H9 (cell line): ENCODE data around the gene EVX2. TPM values are rescaled to one million over a fixed set of nuclear protein-coding genes. Genes with fewer than 3 reads are reported as not detected.

Source experiments
- DNase-seq: peaks from one replicate; pipeline ENCODE4 v3.0.0-alpha.2; 2017
- H2AFZ ChIP-seq: one replicate; pipeline ENCODE4 v1.6.1; 2013; ENCODE audit warnings: mild to moderate bottlenecking, low read length, control low read depth, moderate library complexity
- H2AK5ac ChIP-seq: 2 replicates; pipeline ENCODE4 v1.6.1; 2013; ENCODE audit warnings: low read length, control low read depth, mixed read lengths; ENCODE audit not compliant: insufficient read length
- H2BK120ac ChIP-seq: one replicate; pipeline ENCODE4 v1.6.1; 2013; ENCODE audit warnings: low read depth, mild to moderate bottlenecking, low read length, control low read depth, inconsistent platforms; ENCODE audit not compliant: poor library complexity, severe bottlenecking
- H2BK12ac ChIP-seq: 2 replicates; pipeline ENCODE4 v1.6.1; 2013; ENCODE audit warnings: low read length, control low read depth, mixed read lengths, low read depth; ENCODE audit not compliant: insufficient read length
- H2BK15ac ChIP-seq: 2 replicates; pipeline ENCODE4 v1.6.1; 2013; ENCODE audit warnings: low read depth, low read length, control low read depth
- H2BK20ac ChIP-seq: one replicate; pipeline ENCODE4 v1.6.1; 2013; ENCODE audit warnings: low read depth, mild to moderate bottlenecking, low read length, control low read depth, inconsistent platforms; ENCODE audit not compliant: poor library complexity, severe bottlenecking
- H2BK5ac ChIP-seq: 2 replicates; pipeline ENCODE4 v1.6.1; 2013; ENCODE audit warnings: low read length, control low read depth, mixed read lengths; ENCODE audit not compliant: insufficient read length
- H3K14ac ChIP-seq: 2 replicates; pipeline ENCODE4 v1.6.1; 2013; ENCODE audit warnings: low read length, control low read depth; ENCODE audit not compliant: insufficient read depth
- H3K18ac ChIP-seq: 2 replicates; pipeline ENCODE4 v1.6.1; 2013; ENCODE audit warnings: low read depth, mild to moderate bottlenecking, mixed read lengths, low read length, control low read depth; ENCODE audit not compliant: insufficient read length
- H3K23ac ChIP-seq: 2 replicates; pipeline ENCODE4 v1.6.1; 2013; ENCODE audit warnings: low read length, control low read depth, mixed read lengths, low read depth; ENCODE audit not compliant: insufficient read length
- H3K23me2 ChIP-seq: 2 replicates; pipeline ENCODE4 v1.6.1; 2013; ENCODE audit warnings: low read depth, mild to moderate bottlenecking, mixed read lengths, low read length, control low read depth; ENCODE audit not compliant: insufficient read length, poor library complexity, severe bottlenecking
- H3K27ac ChIP-seq: 2 replicates; pipeline ENCODE4 v1.5.1; 2013; ENCODE audit warnings: low read length, control low read depth, mixed read lengths, low read depth; ENCODE audit not compliant: insufficient read length
- H3K27me3 ChIP-seq: 2 replicates; pipeline ENCODE4 v1.6.1; 2013; ENCODE audit warnings: low read length, control low read depth, inconsistent platforms; ENCODE audit not compliant: insufficient read depth
- H3K4ac ChIP-seq: 2 replicates; pipeline ENCODE4 v1.6.1; 2013; ENCODE audit warnings: low read depth, mild to moderate bottlenecking, control low read depth, inconsistent platforms, low read length, moderate library complexity
- H3K4me1 ChIP-seq: 2 replicates; pipeline ENCODE4 v1.6.1; 2013; ENCODE audit warnings: low read length, control low read depth, inconsistent platforms; ENCODE audit not compliant: insufficient read depth
- H3K4me2 ChIP-seq: 2 replicates; pipeline ENCODE4 v1.6.1; 2013; ENCODE audit warnings: low read length, control low read depth, mixed read lengths; ENCODE audit not compliant: insufficient read length, insufficient read depth
- H3K56ac ChIP-seq: 2 replicates; pipeline ENCODE4 v1.6.1; 2013; ENCODE audit warnings: low read depth, mild to moderate bottlenecking, mixed read lengths, low read length, control low read depth; ENCODE audit not compliant: insufficient read length
- H3K79me1 ChIP-seq: 2 replicates; pipeline ENCODE4 v1.6.1; 2013; ENCODE audit warnings: low read depth, mild to moderate bottlenecking, moderate library complexity, low read length, control low read depth, inconsistent platforms; ENCODE audit not compliant: insufficient read depth, poor library complexity, severe bottlenecking
- H3K79me2 ChIP-seq: 2 replicates; pipeline ENCODE4 v1.6.1; 2013; ENCODE audit warnings: low read length, control low read depth, inconsistent platforms; ENCODE audit not compliant: insufficient read depth
- H3K9ac ChIP-seq: 2 replicates; pipeline ENCODE4 v1.6.1; 2013; ENCODE audit warnings: low read length, control low read depth, mixed read lengths; ENCODE audit not compliant: insufficient read length; ENCODE audit errors: extremely low read depth
- H3K9me3 ChIP-seq: one replicate; pipeline ENCODE4 v1.6.1; 2013; ENCODE audit warnings: low read depth, low read length, inconsistent platforms; ENCODE audit not compliant: control insufficient read depth
- H3T11ph ChIP-seq: one replicate; pipeline ENCODE4 v1.6.1; 2013; ENCODE audit warnings: mild to moderate bottlenecking, low read length, control low read depth, inconsistent platforms
- H4K20me1 ChIP-seq: one replicate; pipeline ENCODE4 v1.6.1; 2013; ENCODE audit not compliant: control insufficient read depth, insufficient read length, insufficient read depth
- H4K5ac ChIP-seq: 2 replicates; pipeline ENCODE4 v1.6.1; 2013; ENCODE audit warnings: low read depth, mild to moderate bottlenecking, mixed read lengths, low read length, control low read depth; ENCODE audit not compliant: insufficient read length
- H4K8ac ChIP-seq: replicated peaks from 2 replicates; pipeline ENCODE4 v1.6.1; 2013; ENCODE audit warnings: low read length, control low read depth, mixed read lengths, low read depth; ENCODE audit not compliant: insufficient read length
- H4K91ac ChIP-seq: 2 replicates; pipeline ENCODE4 v1.6.1; 2013; ENCODE audit warnings: low read depth, mild to moderate bottlenecking, moderate library complexity, mixed read lengths, low read length, control low read depth; ENCODE audit not compliant: insufficient read length
- H3K27ac Mint-ChIP-seq, 3 experiments: 2 replicates in 2 of 3; 3 replicates in 1 of 3; pipeline ENCODE4 v1.8.0; 2020 to 2021; ENCODE audit warnings: mixed read lengths in 3 of 3, mild to moderate bottlenecking in 1 of 3, moderate library complexity in 1 of 3
- H3K27me3 Mint-ChIP-seq: 2 replicates; pipeline ENCODE4 v1.8.0; 2021; ENCODE audit warnings: low read depth, mild to moderate bottlenecking, moderate library complexity, mixed read lengths
- H3K36me3 Mint-ChIP-seq, 3 experiments: 2 replicates in 2 of 3; 3 replicates in 1 of 3; pipeline ENCODE4 v1.8.0; 2020 to 2021; ENCODE audit warnings: low read depth in 3 of 3, mixed read lengths in 3 of 3; ENCODE audit not compliant: insufficient read depth in 1 of 3
- H3K4me1 Mint-ChIP-seq, 2 experiments: 2 replicates each; pipeline ENCODE4 v1.8.0; 2020; ENCODE audit warnings: mixed read lengths in 2 of 2
- H3K4me3 Mint-ChIP-seq, 2 experiments: 2 replicates in 1 of 2; 3 replicates in 1 of 2; pipeline ENCODE4 v1.8.0; 2020 to 2021; ENCODE audit warnings: mild to moderate bottlenecking in 2 of 2, mixed read lengths in 2 of 2, moderate library complexity in 1 of 2
- H3K9me3 Mint-ChIP-seq, 2 experiments: 2 replicates in 1 of 2; 3 replicates in 1 of 2; pipeline ENCODE4 v1.8.0; 2020; ENCODE audit warnings: mild to moderate bottlenecking in 2 of 2, mixed read lengths in 2 of 2, moderate library complexity in 1 of 2
- WGBS: extraction: QIAGEN DNeasy Blood & Tissue Kit; methylation state at CpG from one replicate; pipeline ENCODE4 v1.1.7; 2013; ENCODE audit warnings: missing lambda C conversion rate, low lambda C conversion rate, mixed read lengths; ENCODE audit not compliant: insufficient read length; ENCODE audit errors: extremely low coverage; 5-methylcytosine and 5-hydroxymethylcytosine counted together
- total RNA-seq: library from RNA; stranded (reverse); gene quantifications from 2 replicates; pipeline ENCODE4 v1.2.1, GENCODE V29; 2021
- TF ChIP-seq, protein P1 (sequence below): fragments of 200-600 bp; sonication (generic); conservative IDR thresholded peaks from 3 replicates; pipeline ENCODE4 v1.8.0; 2021; ENCODE audit warnings: antibody characterized with exemption, mild to moderate bottlenecking

The EVX2 gene
- total RNA-seq, 1 experiment from 2014 or later = not detected

DNA sequence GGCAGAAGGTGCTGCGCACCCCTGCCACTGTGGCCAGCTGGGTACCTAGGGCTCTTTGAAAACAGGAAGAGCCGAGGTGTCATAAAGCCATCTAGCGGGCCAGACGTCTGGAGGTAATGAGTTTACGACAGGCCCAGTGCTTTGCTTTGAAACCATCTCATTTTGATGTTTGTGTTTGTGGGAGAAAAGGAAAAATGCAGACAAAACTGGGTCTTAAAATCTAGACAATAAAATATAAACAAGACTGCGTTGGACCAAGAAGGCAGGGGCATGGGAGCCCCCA lies 42.0 kb upstream of the EVX2 start:
- DNase-seq = peak; percentile 30
- Histone ChIP-seq H3K4me2 (no peak overlapping the region), H3K18ac (no peak overlapping the region), H3K4me1 (no peaks in the 10 kb centered on the region), H3K23ac (no peak overlapping the region), H4K8ac (no peak overlapping the region), H3K9ac (no peak overlapping the region), H2AFZ (no peak overlapping the region), H3K79me2 (no peaks in the 10 kb centered on the region), H3K79me1 (no peaks in the 10 kb centered on the region), H3K27ac (no peak overlapping the region), H3K14ac (no peak overlapping the region), H4K91ac (no peak overlapping the region), H2BK120ac (no peak overlapping the region), H2BK12ac (no peak overlapping the region), H2BK15ac (no peak overlapping the region), H3K56ac (no peak overlapping the region), H3K4ac (no peak overlapping the region), H3K23me2 (no peaks in the 10 kb centered on the region), H3K27me3 (peaks cover 91% of the 10 kb centered on the region), H4K20me1 (no peaks in the 10 kb centered on the region), H2BK5ac (no peak overlapping the region), H2AK5ac (no peak overlapping the region), H2BK20ac (no peak overlapping the region), H3T11ph (no peak overlapping the region), H4K5ac (no peak overlapping the region), H3K9me3 (no peaks in the 10 kb centered on the region)
- H3K4me3 Mint-ChIP-seq = no peak overlapping the region
- no CpG with 5 or more reads among the region's 6 CpGs for WGBS
- no peak overlapping the region for H3K27ac Mint-ChIP-seq
- peaks cover 0 to 13% of the 10 kb centered on the region in 2 experiments; a peak in 4 of 5 replicates for H3K9me3 Mint-ChIP-seq
- peaks cover 12 to 22% of the 10 kb centered on the region in 2 experiments for H3K4me1 Mint-ChIP-seq
- H3K27me3 Mint-ChIP-seq = peaks cover 97% of the 10 kb centered on the region
- TF ChIP-seq, protein P1, sequence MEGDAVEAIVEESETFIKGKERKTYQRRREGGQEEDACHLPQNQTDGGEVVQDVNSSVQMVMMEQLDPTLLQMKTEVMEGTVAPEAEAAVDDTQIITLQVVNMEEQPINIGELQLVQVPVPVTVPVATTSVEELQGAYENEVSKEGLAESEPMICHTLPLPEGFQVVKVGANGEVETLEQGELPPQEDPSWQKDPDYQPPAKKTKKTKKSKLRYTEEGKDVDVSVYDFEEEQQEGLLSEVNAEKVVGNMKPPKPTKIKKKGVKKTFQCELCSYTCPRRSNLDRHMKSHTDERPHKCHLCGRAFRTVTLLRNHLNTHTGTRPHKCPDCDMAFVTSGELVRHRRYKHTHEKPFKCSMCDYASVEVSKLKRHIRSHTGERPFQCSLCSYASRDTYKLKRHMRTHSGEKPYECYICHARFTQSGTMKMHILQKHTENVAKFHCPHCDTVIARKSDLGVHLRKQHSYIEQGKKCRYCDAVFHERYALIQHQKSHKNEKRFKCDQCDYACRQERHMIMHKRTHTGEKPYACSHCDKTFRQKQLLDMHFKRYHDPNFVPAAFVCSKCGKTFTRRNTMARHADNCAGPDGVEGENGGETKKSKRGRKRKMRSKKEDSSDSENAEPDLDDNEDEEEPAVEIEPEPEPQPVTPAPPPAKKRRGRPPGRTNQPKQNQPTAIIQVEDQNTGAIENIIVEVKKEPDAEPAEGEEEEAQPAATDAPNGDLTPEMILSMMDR = no peak
- H3K36me3 Mint-ChIP-seq = no peaks in the 10 kb centered on the region; a peak in 2 of 7 replicates
